ENCODE measurements around the gene MAPT.

The MAPT gene

DNA sequence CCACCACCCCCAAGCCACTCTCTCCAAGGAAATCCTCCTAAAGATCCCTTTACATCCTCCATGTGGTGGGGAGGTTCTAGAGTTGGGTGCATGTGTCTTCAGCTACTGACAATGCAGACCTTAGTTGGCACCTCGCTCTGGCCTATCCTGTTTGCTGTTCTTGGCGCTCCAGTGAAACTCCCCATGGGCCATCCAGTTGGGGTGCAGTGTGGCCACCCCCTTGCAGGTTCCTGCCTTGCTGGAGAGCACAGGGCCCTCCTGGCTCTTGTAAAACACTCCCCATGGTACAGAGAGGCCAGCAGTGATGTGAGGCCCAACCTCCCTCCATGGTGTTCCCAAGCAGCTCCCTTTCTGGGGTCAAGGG, 82.0 kb downstream of the MAPT start:
- no peak for DNase-seq

DNA sequence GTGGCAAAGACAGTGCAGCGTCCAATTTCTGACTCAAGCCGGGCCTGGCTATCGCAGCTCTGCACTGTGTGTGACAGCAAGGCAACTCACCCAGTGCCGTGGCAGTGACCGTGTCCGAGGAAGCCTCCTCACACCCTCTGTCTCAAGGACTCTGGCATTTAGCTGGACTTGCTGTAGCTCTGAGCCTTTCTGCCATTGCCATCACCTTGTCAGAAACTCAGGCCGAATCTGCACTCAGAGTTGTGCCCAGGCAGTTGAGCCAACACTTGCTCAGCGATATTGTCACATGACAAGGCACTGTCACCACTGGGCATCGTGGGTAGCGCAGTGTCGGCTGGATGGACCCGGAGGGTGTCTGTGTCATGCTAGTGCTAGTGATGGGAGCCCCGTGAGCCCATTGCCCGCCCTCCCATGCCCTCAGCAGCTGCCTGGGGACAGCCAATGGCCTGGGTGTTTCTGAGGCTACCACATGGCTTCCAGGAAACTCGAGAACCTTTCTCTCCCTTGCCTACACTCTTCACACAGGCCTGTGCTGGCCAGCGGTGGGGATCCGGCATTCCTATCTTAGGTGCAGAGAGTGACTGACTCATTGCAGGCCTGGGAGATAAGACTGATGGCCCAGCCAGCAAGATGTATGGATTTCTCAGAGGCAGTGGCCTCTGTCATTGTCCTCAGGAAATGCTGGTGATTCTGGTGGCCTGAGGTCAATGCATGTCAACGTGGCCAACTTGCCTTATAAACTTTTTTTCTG, 82.6 kb downstream of the MAPT start:
- no peak for DNase-seq

DNA sequence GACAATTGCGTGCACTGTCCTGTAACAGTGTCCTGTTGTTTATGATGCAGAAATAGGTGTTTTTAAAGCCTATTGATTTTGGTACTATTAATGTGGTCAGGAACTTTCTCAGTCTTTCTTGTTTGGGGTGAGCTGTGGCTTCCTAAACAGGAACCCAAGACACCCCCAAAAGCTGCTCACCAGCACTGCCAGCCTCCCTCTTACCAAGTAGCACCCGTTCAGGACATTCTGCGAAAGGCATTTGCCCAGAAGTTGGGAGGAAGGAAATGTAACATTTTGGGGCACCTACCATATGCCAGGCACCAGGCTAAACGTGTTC, 83.1 kb downstream of the MAPT start:
- DNase-seq: no peak

DNA sequence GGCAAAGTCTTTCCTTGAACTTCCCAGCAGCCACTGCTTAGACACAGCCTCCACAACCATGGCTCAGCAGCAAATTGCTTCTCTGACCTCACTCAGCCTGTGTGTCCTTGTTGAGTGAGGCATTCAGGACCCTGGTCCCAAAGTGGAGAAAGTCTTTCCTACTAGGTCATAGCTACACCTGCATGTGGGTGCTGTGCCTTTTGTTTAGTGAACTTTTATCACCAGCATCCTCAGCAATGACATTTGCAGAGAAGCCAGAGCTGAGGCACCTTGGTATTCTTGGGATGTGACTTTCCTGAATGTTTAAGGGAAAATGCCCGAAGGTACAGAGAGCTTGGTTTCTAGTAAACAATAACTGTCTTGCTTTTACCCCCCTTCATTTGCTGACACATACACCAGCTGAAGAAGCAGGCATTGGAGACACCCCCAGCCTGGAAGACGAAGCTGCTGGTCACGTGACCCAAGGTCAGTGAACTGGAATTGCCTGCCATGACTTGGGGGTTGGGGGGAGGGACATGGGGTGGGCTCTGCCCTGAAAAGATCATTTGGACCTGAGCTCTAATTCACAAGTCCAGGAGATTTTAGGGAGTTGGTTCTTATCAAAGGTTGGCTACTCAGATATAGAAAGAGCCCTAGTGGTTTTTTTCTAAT, 83.7 kb downstream of the MAPT start:
- no peak for DNase-seq

DNA sequence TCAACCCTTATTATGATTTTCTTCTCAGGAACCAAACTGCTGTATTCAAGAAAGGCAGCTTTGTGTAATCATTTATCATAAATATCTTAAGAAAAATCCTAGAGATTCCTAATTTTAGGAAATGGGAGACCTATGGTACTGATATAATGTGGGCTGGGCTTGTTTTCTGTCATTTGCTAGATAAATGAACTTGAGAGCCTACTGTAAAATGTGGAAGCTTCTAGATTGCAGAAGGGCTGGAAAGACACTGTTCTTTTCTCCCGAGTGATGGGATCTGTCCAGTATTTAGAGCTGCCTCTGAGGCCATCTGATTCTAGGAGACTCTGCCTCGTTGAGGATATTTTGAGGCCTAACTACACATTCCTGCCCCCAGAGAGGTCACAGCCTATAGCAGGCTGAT, 84.8 kb downstream of the MAPT start:
- DNase-seq: no peak

DNA sequence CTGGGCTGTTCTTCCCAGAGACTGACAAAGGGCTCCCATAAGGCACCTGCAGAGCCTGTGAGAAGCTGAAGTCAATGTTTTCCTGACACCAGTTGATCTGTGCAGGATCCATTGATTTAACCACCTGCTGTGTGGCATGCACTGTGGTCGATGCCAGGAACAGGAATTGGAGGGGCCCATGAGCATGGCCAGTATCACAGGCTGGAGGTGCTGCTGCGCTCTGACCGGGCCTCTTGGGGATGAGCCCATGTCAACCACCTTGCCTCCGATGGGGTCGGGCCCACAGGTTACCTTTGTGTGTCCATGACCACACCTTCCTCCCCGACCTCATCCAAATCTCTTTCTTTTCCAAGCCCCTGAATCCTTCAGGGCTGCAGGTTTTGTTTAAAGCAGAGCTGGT, 86.5 kb downstream of the MAPT start:
- no peak for DNase-seq

DNA sequence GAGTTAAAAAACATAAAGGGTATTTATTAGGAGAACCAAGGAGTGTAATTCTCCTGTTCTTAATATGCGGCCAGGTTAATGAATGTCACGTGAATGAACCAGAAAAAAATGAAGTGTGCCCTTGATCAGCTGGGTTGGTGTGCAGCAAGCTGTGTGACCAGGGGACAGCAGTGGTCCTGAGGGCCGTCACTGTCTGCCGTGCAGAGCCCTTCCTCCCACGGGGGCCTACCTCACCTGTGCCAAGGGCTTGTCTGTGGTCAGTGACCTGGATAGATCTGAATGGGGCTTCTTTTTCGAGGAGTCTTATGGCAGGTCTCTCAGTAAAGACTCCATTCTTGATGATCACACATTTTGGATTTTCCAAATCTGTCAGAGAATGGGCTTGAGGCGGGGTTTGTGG, 87.0 kb downstream of the MAPT start:
- DNase-seq: no peak

DNA sequence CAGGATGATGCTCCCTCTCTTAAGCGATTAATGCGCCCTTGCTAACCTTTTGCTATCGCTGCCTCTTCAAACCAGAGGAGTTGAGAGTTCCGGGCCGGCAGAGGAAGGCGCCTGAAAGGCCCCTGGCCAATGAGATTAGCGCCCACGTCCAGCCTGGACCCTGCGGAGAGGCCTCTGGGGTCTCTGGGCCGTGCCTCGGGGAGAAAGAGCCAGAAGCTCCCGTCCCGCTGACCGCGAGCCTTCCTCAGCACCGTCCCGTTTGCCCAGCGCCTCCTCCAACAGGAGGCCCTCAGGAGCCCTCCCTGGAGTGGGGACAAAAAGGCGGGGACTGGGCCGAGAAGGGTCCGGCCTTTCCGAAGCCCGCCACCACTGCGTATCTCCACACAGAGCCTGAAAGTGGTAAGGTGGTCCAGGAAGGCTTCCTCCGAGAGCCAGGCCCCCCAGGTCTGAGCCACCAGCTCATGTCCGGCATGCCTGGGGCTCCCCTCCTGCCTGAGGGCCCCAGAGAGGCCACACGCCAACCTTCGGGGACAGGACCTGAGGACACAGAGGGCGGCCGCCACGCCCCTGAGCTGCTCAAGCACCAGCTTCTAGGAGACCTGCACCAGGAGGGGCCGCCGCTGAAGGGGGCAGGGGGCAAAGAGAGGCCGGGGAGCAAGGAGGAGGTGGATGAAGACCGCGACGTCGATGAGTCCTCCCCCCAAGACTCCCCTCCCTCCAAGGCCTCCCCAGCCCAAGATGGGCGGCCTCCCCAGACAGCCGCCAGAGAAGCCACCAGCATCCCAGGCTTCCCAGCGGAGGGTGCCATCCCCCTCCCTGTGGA, 88.6 kb downstream of the MAPT start:
- no peak for DNase-seq

DNA sequence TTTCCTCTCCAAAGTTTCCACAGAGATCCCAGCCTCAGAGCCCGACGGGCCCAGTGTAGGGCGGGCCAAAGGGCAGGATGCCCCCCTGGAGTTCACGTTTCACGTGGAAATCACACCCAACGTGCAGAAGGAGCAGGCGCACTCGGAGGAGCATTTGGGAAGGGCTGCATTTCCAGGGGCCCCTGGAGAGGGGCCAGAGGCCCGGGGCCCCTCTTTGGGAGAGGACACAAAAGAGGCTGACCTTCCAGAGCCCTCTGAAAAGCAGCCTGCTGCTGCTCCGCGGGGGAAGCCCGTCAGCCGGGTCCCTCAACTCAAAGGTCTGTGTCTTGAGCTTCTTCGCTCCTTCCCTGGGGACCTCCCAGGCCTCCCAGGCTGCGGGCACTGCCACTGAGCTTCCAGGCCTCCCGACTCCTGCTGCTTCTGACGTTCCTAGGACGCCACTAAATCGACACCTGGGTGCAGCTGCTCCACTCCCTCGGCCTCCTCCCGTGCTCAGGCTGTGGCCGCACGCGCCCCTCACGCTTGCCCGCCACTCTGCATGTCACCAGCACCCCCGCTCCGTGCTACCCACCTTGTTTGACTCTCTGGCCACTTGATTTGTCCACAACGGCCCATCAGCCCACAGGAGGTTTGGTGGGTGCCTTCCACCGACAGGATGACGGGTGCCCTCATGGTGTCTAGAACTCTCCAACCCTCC, 89.4 kb downstream of the MAPT start:
- no peak for DNase-seq

DNA sequence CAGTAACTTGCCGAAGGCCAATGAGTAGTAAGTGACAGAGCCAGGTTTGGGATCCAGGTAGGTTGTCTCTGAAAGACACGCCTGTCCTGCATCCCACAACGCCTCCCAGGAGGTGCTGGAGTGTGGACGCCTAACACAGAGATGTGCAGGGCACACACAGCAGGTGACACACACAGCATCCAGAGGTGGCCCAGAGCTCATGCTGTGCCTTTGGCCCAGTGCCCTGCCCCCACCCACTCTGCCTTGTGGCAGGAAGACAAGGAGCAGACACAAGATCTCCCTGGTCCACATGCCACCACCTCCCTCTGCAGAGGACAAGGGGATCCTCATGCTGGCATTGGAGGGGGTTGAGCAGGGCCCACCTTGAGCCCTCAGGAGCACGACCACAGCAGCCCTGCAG, 90.0 kb downstream of the MAPT start:
- no peak for DNase-seq

DNA sequence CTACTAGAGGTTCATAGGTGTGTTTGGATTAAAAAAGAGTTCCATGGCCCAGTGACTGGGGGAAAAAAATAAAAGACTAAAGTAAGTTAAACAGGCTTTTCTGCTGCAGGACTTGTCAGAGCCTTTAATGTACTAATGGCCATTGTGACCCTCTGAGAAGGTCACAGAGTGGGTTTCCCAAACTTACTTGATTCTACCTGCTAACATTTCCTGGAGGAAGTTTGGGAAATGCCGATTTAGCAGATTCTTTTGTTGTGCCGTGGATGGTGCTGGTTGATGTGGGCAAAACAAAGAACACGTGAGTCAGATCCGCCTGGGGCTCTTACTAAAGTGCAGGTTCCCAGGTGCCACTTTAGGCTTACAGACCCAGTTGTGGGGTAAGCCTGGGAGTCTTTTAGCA, 91.1 kb downstream of the MAPT start:
- DNase-seq: no peak

DNA sequence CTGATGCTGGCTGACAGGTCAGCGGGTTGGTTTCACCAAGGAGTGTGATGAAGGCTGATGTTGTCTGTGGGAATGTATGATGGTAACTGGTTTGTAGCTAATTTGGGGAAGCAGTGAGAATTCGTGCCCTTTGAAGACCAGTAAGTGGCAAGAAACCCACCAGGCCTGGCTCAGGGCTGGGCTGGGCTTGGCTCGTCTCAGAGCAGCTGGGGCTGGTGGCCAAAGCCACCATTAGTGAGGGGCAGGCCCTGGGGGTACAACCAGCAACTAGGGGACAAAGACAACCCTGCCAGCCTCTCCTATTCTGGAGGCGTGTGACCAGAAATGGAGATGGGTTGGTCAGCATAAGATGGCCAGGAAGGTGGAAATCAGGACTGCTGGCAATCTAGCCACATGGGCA, 91.7 kb downstream of the MAPT start:
- no peak for DNase-seq

DNA sequence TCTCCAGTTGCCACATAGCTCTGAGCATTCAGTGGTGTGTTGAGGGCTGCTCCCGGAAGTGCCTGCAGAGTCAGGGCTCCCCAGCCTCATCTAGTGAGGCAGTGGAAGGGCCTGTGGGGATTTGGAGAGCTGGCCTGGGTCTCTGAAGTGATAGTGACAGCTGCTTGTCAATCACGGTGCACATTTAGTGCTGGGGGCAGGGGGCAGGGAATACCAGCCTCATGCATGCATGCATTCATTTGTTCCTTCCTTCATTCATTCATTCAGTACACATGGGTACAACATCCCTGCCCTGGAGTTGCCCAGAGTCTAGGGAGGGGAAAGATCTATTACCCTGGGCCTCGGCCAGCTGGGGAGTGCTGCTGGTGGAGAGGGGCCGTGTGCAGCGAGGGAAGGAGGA, 93.4 kb downstream of the MAPT start:
- no peak for DNase-seq

DNA sequence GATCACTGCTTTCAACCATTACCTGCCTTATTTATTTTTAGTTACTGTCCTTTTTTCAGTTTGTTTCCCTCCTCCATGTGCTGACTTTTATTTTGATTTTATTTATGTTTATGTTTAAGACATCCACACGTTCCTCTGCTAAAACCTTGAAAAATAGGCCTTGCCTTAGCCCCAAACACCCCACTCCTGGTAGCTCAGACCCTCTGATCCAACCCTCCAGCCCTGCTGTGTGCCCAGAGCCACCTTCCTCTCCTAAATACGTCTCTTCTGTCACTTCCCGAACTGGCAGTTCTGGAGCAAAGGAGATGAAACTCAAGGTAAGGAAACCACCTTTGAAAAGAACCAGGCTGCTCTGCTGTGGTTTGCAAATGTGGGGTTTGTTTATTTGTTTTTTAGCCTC, 95.4 kb downstream of the MAPT start:
- DNase-seq: no peak

DNA sequence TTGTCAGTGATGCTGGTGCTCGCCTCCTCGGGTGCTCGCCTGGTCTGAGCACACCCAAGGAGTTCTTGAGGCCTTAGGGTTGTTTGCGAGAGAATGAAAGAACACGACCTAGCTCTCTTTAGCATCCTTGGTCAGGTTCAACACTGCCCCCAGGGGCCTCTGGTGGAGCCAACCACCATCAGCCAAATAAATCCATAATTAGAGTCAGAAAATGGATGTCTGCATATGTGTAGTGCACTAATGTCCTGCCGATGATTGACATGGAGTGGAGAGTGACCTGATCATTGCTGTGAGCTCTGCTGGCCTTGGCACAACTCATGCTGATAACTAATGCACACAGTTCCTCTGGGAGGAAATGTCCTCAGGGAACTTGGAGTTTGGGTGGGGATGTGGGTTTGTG, 96.5 kb downstream of the MAPT start:
- DNase-seq: no peak

DNA sequence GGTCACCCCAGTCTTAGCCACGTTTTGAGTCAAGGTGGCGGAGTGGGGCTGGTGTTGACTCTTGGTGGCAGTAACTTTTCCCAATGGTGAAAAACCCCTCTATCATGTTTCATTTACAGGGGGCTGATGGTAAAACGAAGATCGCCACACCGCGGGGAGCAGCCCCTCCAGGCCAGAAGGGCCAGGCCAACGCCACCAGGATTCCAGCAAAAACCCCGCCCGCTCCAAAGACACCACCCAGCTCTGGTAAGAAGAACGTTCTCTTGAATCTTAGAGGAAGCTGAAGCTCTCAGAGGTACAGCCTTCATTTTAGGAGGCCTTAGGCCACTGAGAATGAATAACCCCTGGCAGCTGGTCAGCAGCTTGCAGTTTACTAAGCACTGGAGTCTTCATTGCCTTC, 97.0 kb downstream of the MAPT start:
- DNase-seq: no peak

DNA sequence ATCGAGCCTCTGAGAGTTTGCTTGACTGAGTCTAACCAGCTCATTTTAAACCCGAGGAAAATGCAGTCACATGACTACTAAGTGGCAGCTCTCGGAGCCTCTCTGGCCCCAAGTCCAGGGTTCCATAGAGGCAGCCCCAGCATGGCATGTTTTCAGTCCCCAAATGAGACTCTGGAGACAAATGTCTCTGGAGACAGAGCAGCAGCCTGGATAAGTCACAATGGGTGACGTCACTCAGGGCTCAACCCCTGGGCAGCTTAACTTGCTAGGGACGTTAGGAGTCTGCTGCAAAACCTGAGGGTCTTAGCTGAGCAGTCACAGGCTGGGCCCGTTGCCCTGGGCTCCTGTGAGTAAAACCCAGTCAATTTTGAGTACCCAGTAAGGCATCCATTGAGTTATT, 97.8 kb downstream of the MAPT start:
- no peak for DNase-seq

DNA sequence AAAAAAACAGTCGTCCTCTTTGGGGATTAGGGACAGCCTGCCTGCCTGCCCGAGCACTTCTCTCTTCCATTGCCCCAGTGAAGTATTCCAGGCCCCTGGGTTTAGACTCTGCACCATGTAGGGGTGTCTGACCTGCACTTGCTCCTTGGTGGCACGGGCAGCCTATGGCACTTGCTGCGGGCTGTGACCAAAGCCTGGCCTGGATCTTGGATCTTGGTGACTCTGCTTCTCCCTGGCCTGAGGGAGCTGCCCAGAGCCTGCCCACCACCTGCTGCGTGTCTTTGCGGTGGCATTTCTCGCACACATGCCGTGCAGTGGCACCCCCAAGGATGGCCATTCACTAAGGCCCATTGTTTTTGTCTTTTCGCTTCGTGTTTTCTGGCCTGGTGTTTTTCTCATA, 98.5 kb downstream of the MAPT start:
- no peak for DNase-seq

DNA sequence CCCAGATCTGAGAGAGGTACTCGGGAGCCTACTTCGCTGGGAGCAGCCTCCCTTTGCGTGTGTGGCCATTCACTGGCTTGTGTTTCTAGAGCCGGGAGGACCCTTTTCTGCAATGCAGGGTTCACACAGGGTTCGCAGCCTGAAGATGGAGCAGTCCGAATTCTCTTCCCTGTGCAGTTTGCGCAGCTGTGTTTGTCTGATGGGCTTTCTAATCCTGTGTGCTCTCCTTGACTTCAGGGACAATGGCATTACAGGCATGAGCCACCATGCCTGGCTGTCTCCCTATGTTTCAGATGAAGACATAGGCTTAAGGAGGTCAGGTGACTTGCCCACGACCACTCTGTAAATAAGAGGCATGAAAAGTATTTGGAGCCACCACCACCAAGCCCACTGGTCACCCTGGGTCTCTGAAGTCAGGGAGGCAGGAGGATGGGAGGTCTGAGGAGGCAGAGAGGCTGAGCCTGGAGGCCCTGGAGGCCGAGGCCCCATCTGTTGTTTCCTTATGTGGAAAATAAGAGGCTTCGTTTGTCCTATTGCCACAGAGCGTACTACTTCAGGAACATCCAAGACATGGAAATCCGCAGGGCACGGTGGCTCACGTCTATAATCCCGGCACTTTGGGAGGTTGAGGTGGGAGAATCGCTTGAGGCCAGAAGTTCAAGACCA, 99.7 kb downstream of the MAPT start:
- no peak for DNase-seq

DNA sequence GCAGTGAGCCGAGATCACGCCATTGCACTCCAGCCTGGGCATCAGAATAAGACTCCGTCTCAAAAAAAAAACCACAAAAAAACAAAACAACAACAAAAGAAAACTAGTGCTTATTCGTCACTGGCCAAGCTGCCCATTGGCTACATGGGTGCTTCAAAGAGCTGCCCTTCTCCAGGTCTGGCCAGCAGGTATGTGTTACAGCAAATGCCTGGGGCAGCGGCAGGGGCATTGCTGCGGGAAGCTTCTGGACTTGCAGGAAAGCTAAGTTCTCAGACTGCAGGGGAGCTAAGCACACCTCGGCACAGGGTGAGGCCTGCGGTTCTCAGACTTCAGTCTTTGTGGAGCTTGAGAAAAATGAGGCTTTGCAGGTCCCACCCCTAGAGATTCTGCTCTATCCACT, 100.6 kb downstream of the MAPT start:
- no peak for DNase-seq

DNA sequence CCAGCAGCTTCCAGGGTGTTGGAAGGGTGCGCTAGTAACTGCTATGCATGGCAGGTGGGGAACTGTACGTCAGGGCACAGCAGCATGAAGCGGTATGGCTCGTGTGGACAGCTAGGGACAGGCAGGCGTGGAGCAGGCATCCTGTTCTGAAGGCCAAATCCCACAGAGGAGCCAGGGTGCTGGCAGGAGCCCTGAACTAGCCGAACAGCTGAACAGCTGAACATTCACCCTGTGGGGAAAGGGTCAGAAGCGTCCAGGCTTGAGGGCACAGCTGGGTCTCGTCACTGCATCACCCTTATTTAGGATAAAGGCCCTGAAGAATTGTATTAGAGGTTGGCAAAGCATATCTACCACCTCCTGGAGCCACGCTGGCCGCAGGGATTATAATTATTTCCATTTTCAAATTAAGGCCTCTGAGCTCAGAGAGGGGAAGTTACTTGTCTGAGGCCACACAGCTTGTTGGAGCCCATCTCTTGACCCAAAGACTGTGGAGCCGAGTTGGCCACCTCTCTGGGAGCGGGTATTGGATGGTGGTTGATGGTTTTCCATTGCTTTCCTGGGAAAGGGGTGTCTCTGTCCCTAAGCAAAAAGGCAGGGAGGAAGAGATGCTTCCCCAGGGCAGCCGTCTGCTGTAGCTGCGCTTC, 101.4 kb downstream of the MAPT start:
- DNase-seq: no peak

DNA sequence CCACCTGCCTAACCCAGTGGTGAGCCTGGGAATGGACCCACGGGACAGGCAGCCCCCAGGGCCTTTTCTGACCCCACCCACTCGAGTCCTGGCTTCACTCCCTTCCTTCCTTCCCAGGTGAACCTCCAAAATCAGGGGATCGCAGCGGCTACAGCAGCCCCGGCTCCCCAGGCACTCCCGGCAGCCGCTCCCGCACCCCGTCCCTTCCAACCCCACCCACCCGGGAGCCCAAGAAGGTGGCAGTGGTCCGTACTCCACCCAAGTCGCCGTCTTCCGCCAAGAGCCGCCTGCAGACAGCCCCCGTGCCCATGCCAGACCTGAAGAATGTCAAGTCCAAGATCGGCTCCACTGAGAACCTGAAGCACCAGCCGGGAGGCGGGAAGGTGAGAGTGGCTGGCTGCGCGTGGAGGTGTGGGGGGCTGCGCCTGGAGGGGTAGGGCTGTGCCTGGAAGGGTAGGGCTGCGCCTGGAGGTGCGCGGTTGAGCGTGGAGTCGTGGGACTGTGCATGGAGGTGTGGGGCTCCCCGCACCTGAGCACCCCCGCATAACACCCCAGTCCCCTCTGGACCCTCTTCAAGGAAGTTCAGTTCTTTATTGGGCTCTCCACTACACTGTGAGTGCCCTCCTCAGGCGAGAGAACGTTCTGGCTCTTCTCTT, 102.1 kb downstream of the MAPT start:
- DNase-seq: no peak

All from NCI-H2107 (cell line).